ENCODE measurements around the gene SMIM5.

DNA sequence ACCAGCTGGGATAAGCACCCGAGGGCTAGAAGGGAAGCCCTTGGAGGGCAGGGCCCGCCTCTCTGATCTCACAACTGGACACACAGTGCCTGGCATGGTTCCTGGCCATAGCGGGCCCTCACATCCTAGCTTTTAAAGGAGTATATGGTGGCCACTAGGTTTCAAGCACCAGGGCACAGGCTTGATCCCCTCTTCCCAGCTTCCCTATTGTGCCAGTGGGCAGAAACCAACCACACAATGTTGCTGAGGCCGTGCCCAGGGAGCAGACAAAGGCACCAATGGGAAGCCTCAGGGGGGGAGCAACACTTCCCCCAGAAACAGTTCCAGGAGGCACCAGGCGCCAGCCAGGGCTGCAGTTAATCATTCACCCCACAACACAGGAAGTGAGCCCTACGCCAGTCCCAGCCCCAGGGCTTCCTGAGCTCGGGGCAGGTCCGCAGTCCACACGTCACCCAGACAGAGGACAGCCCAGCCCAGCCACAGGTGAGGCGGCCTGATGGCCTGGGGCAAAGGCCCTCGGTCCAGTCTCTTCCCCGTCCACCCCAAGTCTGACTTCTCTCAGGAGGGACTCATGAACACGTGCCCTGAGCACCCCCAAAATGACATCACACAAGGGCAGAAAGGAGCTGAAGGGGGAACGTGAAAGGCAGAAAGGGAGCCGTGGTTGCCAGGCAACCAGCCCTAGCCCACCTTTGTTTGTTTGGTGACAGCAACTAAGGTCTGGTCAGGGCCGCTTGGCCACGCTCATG is 12.8 kb downstream of the SMIM5 start:
- TF ChIP-seq, protein P1, sequence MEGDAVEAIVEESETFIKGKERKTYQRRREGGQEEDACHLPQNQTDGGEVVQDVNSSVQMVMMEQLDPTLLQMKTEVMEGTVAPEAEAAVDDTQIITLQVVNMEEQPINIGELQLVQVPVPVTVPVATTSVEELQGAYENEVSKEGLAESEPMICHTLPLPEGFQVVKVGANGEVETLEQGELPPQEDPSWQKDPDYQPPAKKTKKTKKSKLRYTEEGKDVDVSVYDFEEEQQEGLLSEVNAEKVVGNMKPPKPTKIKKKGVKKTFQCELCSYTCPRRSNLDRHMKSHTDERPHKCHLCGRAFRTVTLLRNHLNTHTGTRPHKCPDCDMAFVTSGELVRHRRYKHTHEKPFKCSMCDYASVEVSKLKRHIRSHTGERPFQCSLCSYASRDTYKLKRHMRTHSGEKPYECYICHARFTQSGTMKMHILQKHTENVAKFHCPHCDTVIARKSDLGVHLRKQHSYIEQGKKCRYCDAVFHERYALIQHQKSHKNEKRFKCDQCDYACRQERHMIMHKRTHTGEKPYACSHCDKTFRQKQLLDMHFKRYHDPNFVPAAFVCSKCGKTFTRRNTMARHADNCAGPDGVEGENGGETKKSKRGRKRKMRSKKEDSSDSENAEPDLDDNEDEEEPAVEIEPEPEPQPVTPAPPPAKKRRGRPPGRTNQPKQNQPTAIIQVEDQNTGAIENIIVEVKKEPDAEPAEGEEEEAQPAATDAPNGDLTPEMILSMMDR (IDR thresholded peaks at IDR 0.05; ENCODE audit: low read length), result no peak
- TF ChIP-seq EZH2 (optimal IDR thresholded peaks at IDR 0.05; ENCODE audit: low read depth, low read length) (no peak), EZH2phosphoT487 (IDR thresholded peaks at IDR 0.05; ENCODE audit: low read length) (no peak)

All from MM.1S (cell line).